ENCODE measurements around the gene CASK.

GRCh38 chrX:41707218-41707617 lies 216.1 kb downstream of the CASK start:
- no peak for TF ChIP-seq EZH2phosphoT487 (IDR thresholded peaks at IDR 0.05; ENCODE audit: borderline replicate concordance, low read length)
- no peak for TF ChIP-seq CTCF (IDR thresholded peaks at IDR 0.05; ENCODE audit: low read depth, low read length, poor library complexity, severe bottlenecking)
